ENCODE results near the gene LYZL4.

Gene LYZL4

GRCh38 chr3:42367903-42368302 is 42.5 kb downstream of the LYZL4 start:
- DNase-seq (ENCODE audit: low read depth): no peak
- H3K4me3 ChIP-seq (ENCODE audit: low read depth, low read length): no peak overlapping the region
- TF ChIP-seq, protein P1, sequence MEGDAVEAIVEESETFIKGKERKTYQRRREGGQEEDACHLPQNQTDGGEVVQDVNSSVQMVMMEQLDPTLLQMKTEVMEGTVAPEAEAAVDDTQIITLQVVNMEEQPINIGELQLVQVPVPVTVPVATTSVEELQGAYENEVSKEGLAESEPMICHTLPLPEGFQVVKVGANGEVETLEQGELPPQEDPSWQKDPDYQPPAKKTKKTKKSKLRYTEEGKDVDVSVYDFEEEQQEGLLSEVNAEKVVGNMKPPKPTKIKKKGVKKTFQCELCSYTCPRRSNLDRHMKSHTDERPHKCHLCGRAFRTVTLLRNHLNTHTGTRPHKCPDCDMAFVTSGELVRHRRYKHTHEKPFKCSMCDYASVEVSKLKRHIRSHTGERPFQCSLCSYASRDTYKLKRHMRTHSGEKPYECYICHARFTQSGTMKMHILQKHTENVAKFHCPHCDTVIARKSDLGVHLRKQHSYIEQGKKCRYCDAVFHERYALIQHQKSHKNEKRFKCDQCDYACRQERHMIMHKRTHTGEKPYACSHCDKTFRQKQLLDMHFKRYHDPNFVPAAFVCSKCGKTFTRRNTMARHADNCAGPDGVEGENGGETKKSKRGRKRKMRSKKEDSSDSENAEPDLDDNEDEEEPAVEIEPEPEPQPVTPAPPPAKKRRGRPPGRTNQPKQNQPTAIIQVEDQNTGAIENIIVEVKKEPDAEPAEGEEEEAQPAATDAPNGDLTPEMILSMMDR (IDR thresholded peaks at IDR 0.05; ENCODE audit: control insufficient read depth, extremely low read depth, insufficient read depth): no peak

- no peak for DNase-seq (ENCODE audit: low read depth)
- no peak overlapping the region for H3K4me3 ChIP-seq (ENCODE audit: low read depth, low read length)
- TF ChIP-seq, protein P1 (IDR thresholded peaks at IDR 0.05; ENCODE audit: control insufficient read depth, extremely low read depth, insufficient read depth): no peak
Measured at GRCh38 chr3:42366550-42366949, 43.9 kb downstream of the LYZL4 start.

DNA sequence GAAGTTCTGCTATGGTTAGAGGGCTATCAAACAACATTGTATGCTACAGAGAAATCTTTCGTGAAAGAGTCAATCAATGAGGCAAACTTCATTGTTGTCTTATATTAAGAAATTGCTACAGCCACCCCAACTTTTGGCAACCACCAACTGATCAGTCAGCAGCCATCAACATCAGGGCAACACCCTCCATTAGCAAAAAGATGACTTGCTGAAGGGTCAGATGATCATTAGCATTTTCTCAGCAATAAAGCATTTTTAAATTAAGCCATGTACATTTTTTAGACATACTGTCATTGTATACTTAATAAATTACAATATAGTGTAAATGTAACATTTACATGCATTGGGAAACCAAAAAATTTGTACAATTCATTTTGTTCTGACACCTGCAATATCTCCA is 53.1 kb downstream of the LYZL4 start:
- no peak overlapping the region for H3K4me3 ChIP-seq (ENCODE audit: low read depth, low read length)
- no peak for DNase-seq (ENCODE audit: low read depth)
- TF ChIP-seq, protein P1 (IDR thresholded peaks at IDR 0.05; ENCODE audit: control insufficient read depth, extremely low read depth, insufficient read depth): no peak

GRCh38 chr3:42355612-42356011 is 54.8 kb downstream of the LYZL4 start:
- no peak for DNase-seq (ENCODE audit: low read depth)
- no peak overlapping the region for H3K4me3 ChIP-seq (ENCODE audit: low read depth, low read length)
- TF ChIP-seq, protein P1 (IDR thresholded peaks at IDR 0.05; ENCODE audit: control insufficient read depth, extremely low read depth, insufficient read depth): no peak

GRCh38 chr3:42353631-42354030 is 56.8 kb downstream of the LYZL4 start:
- TF ChIP-seq, protein P1 (IDR thresholded peaks at IDR 0.05; ENCODE audit: control insufficient read depth, extremely low read depth, insufficient read depth): no peak

DNA sequence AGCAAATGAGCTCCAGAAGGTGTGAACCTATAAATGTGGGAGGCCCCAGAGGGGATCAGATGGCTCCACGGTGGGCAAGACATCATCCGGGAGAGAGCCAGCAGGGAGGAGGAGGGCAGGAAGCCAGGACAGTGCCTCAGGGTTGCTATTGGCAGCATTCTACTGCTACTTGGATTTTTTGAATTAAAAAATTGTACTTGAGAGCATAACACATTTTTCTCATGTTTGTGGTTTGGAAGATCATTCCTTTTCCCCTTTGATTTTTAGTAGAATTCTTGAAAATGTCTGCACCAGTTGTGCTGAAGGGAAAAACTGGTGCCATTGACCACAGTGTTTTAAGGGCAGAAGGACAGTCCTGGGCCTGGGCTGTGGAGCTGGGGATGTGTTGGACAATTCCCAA is 59.2 kb downstream of the LYZL4 start:
- no peak overlapping the region for H3K4me3 ChIP-seq (ENCODE audit: low read depth, low read length)
- no peak for DNase-seq (ENCODE audit: low read depth)
- TF ChIP-seq, protein P1 (IDR thresholded peaks at IDR 0.05; ENCODE audit: control insufficient read depth, extremely low read depth, insufficient read depth): no peak

More at GRCh38 chr3:42353631-42354030, 56.8 kb downstream of the LYZL4 start:
- no peak for DNase-seq (ENCODE audit: low read depth)
- no peak overlapping the region for H3K4me3 ChIP-seq (ENCODE audit: low read depth, low read length)

GRCh38 chr3:42349765-42350594 is 60.4 kb downstream of the LYZL4 start:
- TF ChIP-seq, protein P1 (IDR thresholded peaks at IDR 0.05; ENCODE audit: control insufficient read depth, extremely low read depth, insufficient read depth): no peak
- no peak for DNase-seq (ENCODE audit: low read depth)
- H3K4me3 ChIP-seq (ENCODE audit: low read depth, low read length): no peak overlapping the region

Data from LNCaP clone FGC (cell line).